ENCODE data around the gene KIAA1958.

KIAA1958 gene

DNA sequence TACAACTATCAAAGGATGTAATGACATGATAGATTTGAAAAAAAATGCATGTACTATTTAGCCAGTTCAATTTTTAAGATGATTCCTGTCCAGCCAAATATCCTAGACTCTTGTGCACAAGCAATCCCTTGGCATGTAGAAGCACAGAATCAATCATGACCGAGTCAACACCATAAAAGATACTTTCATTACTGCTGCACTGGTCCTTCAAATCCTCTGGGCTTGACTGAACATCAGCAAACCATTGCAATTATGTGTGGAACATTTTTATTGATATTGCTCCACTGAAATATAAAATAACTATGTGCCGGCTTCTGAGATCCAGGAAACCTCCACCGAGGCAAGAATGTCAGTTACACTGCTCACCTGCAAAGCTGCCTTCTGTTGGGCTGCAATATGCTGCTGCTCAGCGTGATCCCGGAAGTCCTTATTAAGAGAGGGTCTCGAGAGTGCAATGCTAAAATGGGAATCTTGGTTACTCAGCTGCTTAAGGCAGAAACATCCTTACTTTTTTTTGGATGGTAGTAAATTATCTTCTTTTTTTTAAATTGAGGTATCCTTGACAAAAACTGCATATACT, 202.6 kb downstream of the KIAA1958 start:
- H3K27ac ChIP-seq (ENCODE audit: low read length) = no peak overlapping the region
- no peak overlapping the region for H3K4me3 ChIP-seq (ENCODE audit: low read length)
- peaks cover 56% of the 10 kb centered on the region for H3K36me3 ChIP-seq (ENCODE audit: insufficient read depth, low read depth, low read length)
- H3K27me3 ChIP-seq (ENCODE audit: insufficient read depth, low read length) = no peaks in the 10 kb centered on the region
- H3K9me3 ChIP-seq (ENCODE audit: insufficient read depth, low read depth, low read length) = no peaks in the 10 kb centered on the region
- no peak overlapping the region for H3K9ac ChIP-seq (ENCODE audit: low read depth, low read length)
- no peaks in the 10 kb centered on the region for H3K4me1 ChIP-seq (ENCODE audit: insufficient read depth, low read length)

DNA sequence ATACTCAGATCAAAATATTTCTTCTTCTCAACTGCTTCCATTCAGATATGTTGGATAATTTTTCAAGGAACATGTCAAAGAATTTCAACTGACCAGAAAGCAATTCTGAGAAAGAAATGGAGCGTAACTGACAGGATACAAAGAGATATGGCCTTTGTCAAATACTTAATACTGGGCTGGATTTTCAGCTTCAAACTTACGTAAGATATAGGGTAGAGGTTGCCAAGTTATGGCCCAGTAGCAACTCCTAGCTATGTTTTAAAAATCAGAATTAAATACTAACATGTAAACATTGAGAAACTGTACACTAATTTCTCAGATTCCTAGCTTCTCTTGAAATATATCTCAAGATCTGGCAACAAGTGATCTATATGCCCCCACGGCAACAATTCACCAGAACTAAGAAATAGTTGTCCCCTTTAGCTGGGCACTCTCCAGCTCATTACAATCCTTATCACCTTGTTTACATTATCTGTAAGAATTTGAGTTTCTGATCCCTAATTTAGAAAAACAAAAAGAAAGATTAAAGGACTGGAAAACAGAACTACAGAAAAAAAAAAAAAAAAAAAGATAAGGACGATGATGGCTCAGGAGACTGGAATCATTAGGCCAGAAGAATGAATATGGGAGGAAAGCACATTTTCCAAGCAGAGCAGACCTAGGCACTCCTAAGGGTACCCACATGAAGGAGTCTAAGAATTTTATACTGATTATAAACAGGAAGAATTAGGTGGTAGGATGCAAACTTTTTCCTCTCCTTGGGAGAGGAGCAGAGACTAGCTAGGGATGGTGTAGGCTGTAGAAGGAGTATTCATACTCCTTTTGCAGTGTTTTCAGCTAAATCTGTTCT, 208.3 kb downstream of the KIAA1958 start:
- Histone ChIP-seq H3K36me3 (ENCODE audit: insufficient read depth, low read depth, low read length) (peaks cover 45% of the 10 kb centered on the region), H3K27ac (ENCODE audit: low read length) (no peak overlapping the region), H3K9ac (ENCODE audit: low read depth, low read length) (no peak overlapping the region), H3K9me3 (ENCODE audit: insufficient read depth, low read depth, low read length) (no peaks in the 10 kb centered on the region), H3K4me3 (ENCODE audit: low read length) (no peak overlapping the region), H3K4me1 (ENCODE audit: insufficient read depth, low read length) (no peaks in the 10 kb centered on the region), H3K27me3 (ENCODE audit: insufficient read depth, low read length) (no peaks in the 10 kb centered on the region)

DNA sequence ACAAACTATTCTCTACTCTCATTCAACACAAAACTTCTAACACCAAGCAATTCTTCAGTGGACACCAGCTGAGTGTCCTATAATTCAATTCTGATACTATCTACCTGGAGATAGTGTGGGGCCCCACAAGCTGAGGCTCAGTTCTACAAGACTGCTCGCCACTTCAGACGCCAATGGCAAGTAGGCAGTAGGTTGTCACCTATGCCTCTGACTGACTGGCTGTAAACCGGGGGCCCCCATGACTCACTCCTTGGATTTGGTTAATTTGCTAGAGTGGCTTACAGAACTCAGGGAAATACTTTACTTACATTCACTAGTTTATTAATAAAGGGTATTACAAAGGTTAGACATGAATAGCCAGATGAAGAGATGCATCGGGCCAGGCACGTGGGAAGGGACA, 209.8 kb downstream of the KIAA1958 start:
- peaks cover 40% of the 10 kb centered on the region for H3K36me3 ChIP-seq (ENCODE audit: insufficient read depth, low read depth, low read length)
- no peak overlapping the region for H3K9ac ChIP-seq (ENCODE audit: low read depth, low read length)
- H3K27me3 ChIP-seq (ENCODE audit: insufficient read depth, low read length) = no peaks in the 10 kb centered on the region
- H3K4me1 ChIP-seq (ENCODE audit: insufficient read depth, low read length) = no peaks in the 10 kb centered on the region
- H3K4me3 ChIP-seq (ENCODE audit: low read length) = no peak overlapping the region
- no peak overlapping the region for H3K27ac ChIP-seq (ENCODE audit: low read length)
- no peaks in the 10 kb centered on the region for H3K9me3 ChIP-seq (ENCODE audit: insufficient read depth, low read depth, low read length)

DNA sequence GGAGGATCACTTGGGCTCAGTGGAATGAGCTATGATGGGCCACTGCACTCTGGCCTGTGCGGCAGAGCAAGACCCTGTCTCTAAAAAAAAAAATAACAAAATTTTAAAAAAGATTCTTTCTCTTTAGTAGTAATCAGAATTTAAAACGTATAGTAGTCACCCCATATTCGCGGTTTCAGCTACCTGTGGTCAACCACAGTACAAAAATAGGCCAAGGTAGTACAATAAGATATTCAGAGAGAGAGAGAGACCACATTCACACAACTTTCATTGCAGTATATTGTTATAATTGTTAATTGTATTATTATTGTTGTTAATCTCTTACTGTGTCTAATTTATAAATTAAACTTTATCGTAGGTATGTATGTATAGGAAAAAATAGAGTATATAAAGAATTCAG, 212.6 kb downstream of the KIAA1958 start:
- Histone ChIP-seq H3K27me3 (ENCODE audit: insufficient read depth, low read length) (no peaks in the 10 kb centered on the region), H3K36me3 (ENCODE audit: insufficient read depth, low read depth, low read length) (peaks cover 22% of the 10 kb centered on the region), H3K4me3 (ENCODE audit: low read length) (no peak overlapping the region), H3K4me1 (ENCODE audit: insufficient read depth, low read length) (no peaks in the 10 kb centered on the region), H3K9me3 (ENCODE audit: insufficient read depth, low read depth, low read length) (no peaks in the 10 kb centered on the region), H3K27ac (ENCODE audit: low read length) (no peak overlapping the region), H3K9ac (ENCODE audit: low read depth, low read length) (no peak overlapping the region)

DNA sequence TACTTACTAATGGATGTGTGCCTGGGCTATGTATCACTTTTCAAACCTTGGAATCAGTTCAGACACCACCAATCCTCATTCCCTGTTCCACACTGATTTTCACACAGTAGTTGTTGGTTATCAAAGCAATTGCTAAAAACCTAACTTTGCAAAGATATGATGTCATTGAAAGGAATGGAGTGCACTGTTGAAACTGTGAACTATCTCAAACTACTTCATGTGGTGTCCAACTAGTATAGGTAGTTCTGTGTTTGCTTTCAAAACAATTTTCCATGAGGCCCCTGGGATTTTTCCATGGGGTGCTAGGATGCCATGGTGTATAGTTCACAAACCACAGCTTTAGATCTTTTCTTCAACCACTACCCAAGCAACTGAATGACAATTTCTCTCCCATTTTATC, 213.5 kb downstream of the KIAA1958 start:
- no peaks in the 10 kb centered on the region for H3K27me3 ChIP-seq (ENCODE audit: insufficient read depth, low read length)
- no peaks in the 10 kb centered on the region for H3K4me1 ChIP-seq (ENCODE audit: insufficient read depth, low read length)
- H3K4me3 ChIP-seq (ENCODE audit: low read length) = no peak overlapping the region
- no peak overlapping the region for H3K9ac ChIP-seq (ENCODE audit: low read depth, low read length)
- H3K9me3 ChIP-seq (ENCODE audit: insufficient read depth, low read depth, low read length) = no peaks in the 10 kb centered on the region
- peaks cover 22% of the 10 kb centered on the region for H3K36me3 ChIP-seq (ENCODE audit: insufficient read depth, low read depth, low read length)
- H3K27ac ChIP-seq (ENCODE audit: low read length) = no peak overlapping the region

DNA sequence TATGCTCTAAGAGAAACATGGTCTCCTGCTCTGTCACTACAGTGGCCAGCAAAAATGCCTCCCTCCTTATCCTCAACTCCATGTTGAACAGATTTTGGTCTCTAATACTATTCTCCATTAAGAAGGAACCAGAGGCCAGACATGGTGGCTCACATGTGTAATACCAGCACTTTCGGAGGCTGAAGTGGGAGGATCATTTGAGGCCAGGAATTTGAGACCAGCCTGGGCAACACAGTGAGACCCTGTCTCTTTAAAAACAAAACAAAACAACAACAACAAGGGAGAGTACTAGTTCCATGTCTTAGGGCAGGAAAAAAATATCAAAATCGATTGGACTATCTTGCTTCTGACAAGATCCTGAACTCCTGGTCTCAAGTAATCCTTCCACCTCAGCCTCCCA, 216.7 kb downstream of the KIAA1958 start:
- Histone ChIP-seq H3K4me1 (ENCODE audit: insufficient read depth, low read length) (no peaks in the 10 kb centered on the region), H3K27ac (ENCODE audit: low read length) (no peak overlapping the region)

DNA sequence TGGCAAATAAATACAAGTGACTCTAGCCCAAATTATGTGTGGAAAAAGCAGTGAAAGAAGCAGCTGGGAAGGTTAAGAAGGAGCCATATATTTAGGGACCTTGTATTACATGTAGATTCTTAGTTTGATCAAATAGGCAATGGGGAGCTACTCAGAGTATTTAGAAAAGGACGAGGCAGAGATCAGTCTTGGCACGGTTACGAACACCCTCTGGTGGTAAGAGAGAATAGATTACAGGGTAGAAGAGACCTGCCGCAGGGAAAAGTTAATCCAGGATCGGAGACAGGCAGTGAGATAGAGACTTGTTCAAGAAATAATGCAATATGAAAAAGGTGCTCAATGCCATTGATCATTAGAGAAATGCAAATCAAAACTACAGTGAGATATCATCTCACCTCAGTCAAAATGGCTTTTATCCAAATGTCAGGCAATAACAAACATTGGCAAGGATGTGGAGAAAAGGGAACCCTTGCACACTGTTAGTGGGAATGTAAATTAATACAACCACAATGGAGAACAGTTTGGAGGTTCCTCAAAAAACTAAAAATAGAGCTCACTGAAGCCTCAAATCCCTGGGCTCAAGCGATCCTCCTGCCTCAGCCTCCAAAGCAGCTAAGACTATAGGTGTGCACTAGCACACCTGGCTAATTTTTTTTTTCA, 219.3 kb downstream of the KIAA1958 start:
- H3K36me3 ChIP-seq (ENCODE audit: insufficient read depth, low read depth, low read length) = peaks cover 5% of the 10 kb centered on the region

More for the DNA sequence above, 216.7 kb downstream of the KIAA1958 start:
- peaks cover 5% of the 10 kb centered on the region for H3K36me3 ChIP-seq (ENCODE audit: insufficient read depth, low read depth, low read length)
- no peak overlapping the region for H3K4me3 ChIP-seq (ENCODE audit: low read length)
- no peak overlapping the region for H3K9ac ChIP-seq (ENCODE audit: low read depth, low read length)
- no peaks in the 10 kb centered on the region for H3K9me3 ChIP-seq (ENCODE audit: insufficient read depth, low read depth, low read length)
- H3K27me3 ChIP-seq (ENCODE audit: insufficient read depth, low read length) = no peaks in the 10 kb centered on the region

DNA sequence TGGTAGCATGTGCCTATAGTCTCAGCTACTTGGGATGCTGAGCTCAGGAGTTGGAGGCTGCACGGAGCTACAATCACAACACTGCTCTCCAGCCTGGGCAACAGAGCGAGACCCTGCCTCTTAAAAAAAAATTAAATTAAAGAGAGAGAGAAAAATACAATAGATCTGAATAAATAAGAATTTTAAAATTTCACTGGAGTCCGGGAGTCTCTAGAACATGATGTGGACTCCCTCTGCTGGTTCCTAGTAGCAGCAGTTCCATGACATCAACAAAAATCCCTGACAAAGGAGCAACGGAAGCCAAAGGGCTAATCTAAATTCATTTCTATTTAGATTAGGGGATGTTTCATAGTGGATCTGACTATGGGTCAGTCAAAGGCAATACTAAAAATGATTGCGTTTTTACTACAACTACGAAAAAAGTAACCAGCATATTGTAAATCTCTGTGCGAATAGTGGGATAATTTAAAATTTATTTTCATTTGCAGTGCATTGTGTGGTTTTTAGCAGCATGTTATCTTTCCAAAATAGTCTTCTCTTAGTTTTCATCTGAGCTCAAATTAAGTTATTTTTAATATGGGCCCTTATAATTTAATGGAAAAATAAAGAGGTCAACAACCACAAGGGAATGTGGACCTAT, 224.5 kb downstream of the KIAA1958 start:
- H3K9me3 ChIP-seq (ENCODE audit: insufficient read depth, low read depth, low read length) = no peaks in the 10 kb centered on the region
- no peaks in the 10 kb centered on the region for H3K4me1 ChIP-seq (ENCODE audit: insufficient read depth, low read length)
- no peaks in the 10 kb centered on the region for H3K27me3 ChIP-seq (ENCODE audit: insufficient read depth, low read length)
- no peak overlapping the region for H3K4me3 ChIP-seq (ENCODE audit: low read length)
- H3K36me3 ChIP-seq (ENCODE audit: insufficient read depth, low read depth, low read length) = peaks cover 15% of the 10 kb centered on the region
- no peak overlapping the region for H3K27ac ChIP-seq (ENCODE audit: low read length)
- no peak overlapping the region for H3K9ac ChIP-seq (ENCODE audit: low read depth, low read length)

More for the DNA sequence above, 219.3 kb downstream of the KIAA1958 start:
- no peak overlapping the region for H3K27ac ChIP-seq (ENCODE audit: low read length)
- no peaks in the 10 kb centered on the region for H3K27me3 ChIP-seq (ENCODE audit: insufficient read depth, low read length)
- H3K4me3 ChIP-seq (ENCODE audit: low read length) = no peak overlapping the region
- H3K9ac ChIP-seq (ENCODE audit: low read depth, low read length) = no peak overlapping the region
- no peaks in the 10 kb centered on the region for H3K9me3 ChIP-seq (ENCODE audit: insufficient read depth, low read depth, low read length)
- H3K4me1 ChIP-seq (ENCODE audit: insufficient read depth, low read length) = no peaks in the 10 kb centered on the region

DNA sequence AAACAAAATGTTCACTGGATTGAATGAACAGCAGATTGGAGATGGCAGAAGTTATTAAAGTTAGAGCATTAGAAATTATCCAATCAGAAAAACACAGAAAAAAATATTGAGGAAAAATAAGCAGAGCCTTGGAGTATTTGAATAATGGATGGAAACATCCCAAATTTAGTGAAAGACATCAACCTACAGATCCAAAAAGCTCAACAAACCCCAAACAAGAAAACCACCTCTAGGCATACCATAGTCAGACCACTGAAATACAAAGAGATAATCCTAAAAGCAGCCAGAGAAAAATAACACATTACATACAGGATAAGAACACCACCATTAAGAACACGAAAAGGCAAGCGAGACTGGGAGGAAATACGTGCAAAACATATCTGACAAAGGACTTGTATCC, 226.1 kb downstream of the KIAA1958 start:
- H3K4me1 ChIP-seq (ENCODE audit: insufficient read depth, low read length) = no peaks in the 10 kb centered on the region
- H3K27me3 ChIP-seq (ENCODE audit: insufficient read depth, low read length) = no peaks in the 10 kb centered on the region
- no peak overlapping the region for H3K4me3 ChIP-seq (ENCODE audit: low read length)
- no peak overlapping the region for H3K27ac ChIP-seq (ENCODE audit: low read length)
- H3K36me3 ChIP-seq (ENCODE audit: insufficient read depth, low read depth, low read length) = peaks cover 15% of the 10 kb centered on the region
- H3K9me3 ChIP-seq (ENCODE audit: insufficient read depth, low read depth, low read length) = no peaks in the 10 kb centered on the region
- no peak overlapping the region for H3K9ac ChIP-seq (ENCODE audit: low read depth, low read length)

DNA sequence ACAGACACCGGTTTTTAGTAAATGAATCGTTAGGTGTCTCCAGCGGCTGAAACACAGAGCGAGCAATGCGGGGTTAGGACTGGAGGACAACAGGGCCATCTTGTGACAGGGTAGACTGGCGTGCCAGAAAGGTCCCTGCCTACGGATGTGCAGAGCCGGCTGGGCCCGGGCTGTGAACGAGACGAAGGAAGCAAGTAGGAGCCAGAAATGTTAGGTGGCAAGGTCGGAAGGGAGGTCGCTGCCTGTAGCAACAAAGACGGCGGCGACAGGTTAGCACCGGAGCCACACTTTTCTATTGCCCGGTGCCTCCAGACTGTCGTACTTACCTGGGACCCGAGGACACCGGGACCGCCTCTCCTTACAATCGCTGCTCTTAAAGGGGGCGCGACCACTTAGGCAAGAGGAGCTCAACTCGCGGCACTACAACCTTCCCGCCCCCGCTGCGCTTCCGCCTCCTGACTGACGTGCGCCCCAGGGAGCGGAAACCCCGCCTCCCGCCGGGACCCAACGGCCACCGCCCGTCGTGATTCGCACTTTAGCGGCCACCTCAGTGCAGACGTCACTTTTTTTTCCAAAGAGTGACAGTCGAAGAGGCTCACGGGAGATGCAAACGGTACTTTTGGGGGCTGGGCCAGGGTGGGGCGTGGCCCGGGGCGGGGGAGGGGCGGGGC, 231.2 kb downstream of the KIAA1958 start, which contains the start of gene INIP:
INIP (minus strand) TSS at position 457 of the 671 bp plus-strand sequence. CDS start 1,632 bp downstream, outside the sequence.
- Histone ChIP-seq H3K27ac (ENCODE audit: low read length) (peak within 1 kb of the TSS; percentile 64), H3K36me3 (ENCODE audit: insufficient read depth, low read depth, low read length) (peaks cover 13% of the 10 kb centered on the region), H3K4me3 (ENCODE audit: low read length) (peak within 1 kb of the TSS; percentile 98), H3K9ac (ENCODE audit: low read depth, low read length) (peak within 1 kb of the TSS; percentile 94), H3K27me3 (ENCODE audit: insufficient read depth, low read length) (no peaks in the 10 kb centered on the region), H3K4me1 (ENCODE audit: insufficient read depth, low read length) (no peaks in the 10 kb centered on the region), H3K9me3 (ENCODE audit: insufficient read depth, low read depth, low read length) (no peaks in the 10 kb centered on the region)

Measured in iPS-20b (cell line).